HG03565 (cell line): Measurements from ENCODE around the gene QRFP.

Source experiments
- ATAC-seq: cut with Tn5 transposase; IDR thresholded peaks from one replicate; pipeline ENCODE4 v1.9.1; 2021; ENCODE audit warnings: mild to moderate bottlenecking, moderate library complexity; ENCODE audit not compliant: unreplicated experiment

Gene QRFP

DNA sequence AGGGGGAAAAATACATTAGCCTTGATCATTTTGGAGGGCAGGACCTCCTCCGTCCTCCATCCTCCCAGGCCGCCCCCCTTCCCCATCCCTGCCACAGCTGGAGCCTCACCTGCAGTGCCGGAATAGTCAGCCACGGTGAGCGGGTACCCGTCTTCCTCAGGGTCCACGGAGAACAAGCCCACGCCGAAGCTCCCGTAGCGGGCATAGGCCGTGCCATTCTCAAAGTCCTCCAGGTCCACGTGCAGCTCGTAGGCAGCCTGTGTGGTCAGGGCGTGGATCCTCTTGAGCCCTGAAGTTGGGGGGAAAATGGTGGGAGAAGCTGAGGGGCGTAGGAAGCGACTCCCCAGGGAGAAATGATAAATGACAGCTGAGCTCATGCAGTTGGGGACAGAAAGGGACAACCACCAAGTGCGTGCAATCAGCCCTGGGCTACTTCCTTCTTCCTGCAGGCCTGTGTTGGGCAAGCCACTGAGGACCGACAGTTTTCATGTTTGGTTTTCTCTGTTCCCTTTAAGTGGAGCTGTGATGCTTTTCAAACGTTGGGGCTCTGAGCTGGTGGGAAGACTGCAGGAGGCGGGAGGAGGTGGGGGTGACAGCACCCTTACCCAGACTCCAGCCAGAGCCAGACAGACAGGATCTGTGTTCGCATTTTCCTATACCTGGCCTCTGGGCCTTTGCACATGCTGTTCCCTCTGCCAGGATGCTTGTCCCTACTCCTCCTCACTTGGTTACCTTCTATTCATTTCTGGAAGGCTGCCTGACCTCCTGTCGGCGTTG is 8.7 kb upstream of the QRFP start:
- no peak for ATAC-seq

DNA sequence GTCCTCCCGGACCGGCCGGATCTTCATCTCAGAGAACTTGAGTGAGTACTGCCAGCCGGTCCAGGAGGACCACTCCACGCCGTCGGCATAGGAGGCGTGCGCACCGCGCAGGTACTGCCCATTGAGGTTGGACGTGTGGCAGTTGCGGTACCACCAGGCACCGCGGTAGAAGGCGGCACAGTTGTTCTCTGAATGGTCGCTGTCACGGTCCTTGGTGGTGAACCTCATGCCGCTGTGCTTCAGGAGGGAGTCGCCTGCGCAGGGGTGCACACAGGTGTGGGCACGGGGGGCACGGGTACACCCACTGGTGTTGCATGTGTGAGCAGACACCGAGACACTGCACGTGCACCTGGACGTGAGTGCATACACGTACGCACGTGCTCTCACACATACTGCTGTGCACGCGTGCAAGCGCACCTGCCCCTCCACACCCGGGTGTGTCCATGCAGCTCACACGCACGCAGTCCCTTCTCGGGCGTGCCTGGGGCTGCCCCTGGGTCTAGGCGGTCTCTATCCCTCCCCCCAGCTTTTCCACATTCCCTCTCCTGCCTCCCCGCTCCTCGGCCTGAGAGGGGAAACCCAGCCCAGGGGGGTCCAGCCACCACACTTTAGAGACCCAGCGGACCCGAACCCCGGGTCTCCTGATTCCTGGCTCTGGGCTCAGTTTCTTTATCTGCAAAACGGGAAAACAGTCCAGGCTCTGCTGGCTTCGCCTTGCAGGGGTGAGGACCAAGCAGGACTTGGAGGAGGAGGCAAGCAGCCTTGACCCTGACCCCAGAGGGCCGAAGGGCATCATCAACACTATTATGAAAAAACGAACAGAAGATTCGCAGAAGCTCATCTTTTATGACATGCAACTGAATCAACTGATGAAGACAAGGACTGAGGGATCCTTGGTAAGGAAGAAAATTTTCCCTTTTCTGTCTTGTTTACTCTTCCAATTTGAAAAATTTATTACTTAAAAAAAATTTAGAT is 7.7 kb upstream of the QRFP start:
- ATAC-seq: no peak

DNA sequence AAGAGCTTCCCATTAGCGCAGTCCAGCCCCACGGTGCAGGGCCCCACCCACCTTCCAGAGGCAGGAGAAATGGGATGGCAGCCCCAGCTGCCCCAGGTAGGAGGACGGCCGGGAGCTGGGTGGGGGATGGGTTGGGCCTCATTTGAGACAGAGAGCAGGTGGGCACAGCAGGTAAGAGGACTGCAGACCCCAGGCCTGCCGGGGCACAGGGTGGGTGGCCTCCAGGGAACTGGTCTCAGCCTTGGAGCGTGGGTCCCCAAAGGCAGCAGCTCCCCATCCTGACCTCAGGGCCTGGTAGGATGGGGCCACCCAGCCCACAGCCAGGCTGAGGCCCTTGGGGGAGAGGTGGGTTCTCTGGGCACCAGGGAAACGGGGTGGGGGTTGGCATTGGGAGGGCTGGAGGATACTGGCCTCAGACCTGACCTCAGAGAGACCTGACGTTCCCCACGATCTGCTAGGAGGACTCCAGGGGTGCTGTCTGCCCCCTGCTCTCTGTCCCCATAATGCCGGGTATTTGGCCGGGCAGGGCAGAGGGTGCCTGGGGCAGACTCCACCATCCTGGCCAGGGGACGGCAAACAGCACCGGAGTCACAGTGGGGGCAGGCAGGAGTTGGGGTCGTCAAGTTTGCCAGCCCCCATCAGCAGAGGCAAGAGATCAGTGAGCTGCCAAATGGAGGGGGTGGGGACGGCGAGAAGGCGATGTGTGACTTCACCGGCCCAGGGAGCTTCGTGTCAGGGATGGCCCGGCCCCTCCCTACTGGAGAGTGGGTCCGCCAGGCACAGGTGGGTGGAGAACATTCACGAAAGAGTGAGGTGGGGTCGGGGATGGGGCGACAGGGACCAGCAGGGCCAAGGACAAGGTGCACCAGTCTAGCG is 6.8 kb upstream of the QRFP start:
- ATAC-seq: no peak

DNA sequence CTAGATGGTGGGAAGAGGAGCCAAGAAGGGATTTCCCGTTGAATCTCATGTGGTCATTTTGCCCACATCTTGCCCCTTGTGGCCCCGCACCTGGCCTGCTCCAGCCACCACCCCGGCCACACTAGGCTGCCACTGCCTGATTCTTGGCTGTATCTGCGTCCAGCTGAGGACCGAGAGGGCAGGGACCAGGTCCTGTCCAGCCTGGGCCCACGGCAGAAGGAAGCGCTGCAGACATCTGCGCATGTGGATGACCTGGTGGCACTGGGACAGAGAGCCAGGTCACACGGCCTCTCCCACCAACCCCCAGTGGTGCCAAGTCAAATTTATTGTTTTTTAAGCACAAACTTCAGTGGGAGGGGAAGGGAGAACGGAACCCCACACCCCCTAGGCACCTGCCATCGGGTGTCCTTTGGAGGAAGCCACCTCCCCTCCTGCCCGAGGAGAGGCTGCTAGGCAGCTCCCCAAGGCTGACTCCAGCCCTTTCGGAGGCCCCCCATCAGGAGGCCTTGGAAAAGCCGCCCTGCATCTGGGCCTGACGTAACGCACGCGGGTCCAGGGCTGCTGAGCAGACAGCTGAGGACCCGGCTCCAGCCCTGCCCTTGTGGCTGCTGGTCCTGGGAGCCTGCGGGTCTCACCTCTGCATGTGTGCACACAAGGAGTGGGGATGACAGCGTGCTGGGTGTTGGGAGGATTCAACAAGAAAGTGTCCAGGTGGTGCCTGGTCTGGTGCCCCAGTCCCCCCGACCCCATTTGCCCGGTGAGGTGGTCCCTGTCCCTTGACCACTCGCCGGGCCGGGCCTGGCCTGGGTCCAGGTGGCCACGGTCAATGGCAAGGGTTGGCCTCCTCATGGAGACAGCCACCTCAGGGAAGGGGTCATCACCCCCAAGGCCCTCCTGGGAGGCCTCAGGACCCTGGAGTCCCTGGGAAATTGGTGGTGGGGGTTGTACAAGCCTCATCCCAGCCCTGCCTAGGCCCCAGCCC is 5.9 kb upstream of the QRFP start:
- ATAC-seq: no peak

DNA sequence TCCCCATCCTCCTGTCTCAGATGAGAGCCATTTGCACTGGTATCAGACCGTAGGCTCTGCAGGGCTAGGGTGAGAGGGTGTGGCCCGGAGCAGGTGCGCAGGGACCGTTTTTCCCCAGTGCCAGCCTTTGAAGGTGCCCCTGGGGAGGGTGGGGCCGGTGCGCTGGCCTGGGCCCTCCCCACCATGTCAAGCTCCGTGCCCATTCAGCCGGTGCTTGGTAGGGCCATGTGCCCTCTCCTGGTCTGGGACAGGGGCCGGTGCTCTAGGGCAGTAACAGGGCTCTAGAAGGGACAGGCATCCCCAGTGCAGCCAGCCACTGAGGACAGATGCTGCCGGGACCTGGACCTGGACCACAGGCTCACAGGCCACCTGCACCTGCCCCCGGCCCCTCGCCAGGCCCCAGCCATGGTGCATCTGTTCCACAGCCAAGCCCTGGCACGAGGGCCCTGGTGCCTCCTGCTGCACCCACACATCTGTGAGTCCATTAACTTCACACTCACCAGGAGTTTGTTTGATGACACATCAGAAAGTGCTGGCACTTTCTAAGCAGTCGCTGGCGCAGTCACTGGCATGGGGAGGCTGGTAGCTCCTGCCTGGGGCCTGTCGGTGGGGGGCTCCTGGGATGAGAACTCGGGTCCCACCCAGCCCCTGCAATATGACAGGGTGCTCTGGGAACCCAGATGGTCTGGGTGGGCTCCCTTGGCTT is 5.0 kb upstream of the QRFP start:
- ATAC-seq: no peak

DNA sequence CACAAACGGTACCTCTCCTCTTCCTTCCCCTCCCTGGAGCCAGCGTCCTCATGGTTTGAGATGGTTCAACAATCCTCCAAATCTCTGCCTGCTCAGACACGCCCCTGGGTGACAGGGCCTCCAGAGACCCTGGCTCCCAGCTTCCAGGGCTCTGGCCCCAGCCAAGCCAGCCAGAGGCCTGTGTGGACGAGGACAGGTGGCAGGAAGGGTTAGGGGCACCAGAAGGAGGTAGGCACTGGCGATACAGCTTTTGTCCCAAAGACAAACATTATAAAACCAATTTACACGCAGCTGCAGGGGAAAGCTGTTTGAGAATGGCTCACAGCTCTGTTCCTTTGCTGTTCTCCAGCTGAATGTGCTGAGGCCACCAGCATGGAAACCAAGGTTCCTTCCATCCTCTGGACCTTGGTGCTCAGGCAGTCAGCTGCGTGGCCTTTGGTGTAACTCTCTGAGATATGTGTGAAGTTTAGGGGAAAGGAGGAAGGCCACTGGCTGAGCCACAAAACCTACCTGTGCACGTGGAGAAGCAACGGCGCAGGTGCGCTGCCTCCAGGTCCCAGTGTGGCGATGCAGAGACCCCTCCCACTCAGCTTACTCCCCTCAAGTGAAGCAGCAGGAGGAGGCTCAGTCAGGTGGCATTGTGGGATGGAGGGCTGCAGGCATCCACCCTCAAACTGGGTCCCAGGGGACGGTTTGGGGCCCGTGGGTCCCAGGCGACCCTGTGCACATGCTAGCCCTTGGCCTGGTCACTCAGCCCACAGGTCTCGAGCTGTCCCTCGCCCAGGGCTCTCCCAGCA is 4.3 kb upstream of the QRFP start:
- ATAC-seq: no peak

DNA sequence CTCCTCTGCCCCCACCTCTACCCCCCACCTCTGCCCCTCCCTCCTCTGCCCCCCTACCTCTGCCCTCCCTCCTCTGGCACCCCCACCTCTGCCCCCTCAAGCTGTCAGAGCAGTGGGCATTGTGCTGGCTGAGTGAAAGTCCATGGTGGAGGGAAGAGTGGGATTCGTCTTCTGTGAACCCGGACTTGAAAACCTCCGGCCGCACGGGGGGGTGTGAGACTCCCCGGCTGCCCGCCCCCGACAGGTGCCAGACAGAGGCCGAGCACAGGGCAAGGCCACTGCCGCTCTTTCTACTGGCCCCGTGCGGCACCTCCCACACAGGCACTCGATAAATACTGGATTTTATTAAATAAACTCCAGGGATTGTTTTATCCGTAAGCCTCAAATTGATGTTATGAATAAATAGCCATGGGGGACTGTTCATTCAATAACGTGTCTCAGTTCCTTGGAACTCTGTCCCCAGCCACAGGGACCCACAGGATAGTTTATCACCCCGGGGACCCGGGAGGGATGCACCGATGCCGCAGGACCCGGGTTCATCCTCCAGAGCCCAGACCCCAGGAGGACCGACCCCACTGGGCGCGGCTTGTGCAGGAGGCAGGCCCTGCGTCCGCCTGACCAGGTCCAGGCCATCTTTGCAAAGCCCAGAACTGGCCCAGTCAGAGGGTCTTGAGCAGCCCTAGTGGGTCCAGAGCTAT is 2.6 kb upstream of the QRFP start:
- no peak for ATAC-seq

DNA sequence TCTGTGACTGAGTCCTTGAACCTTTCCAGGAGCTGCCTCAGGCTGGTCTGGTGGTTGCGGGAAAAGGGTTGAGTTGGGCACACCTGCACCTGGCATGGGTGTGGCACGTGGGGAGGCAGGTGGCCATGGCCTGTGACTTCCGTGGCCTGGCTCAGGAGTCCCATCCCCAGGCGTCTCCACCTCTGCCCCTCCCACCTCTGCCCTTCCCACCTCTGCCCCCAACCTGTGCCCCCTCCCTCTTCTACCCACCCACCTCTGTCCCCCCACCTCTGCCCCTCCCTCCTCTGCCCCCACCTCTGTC is 1.9 kb upstream of the QRFP start:
- no peak for ATAC-seq

DNA sequence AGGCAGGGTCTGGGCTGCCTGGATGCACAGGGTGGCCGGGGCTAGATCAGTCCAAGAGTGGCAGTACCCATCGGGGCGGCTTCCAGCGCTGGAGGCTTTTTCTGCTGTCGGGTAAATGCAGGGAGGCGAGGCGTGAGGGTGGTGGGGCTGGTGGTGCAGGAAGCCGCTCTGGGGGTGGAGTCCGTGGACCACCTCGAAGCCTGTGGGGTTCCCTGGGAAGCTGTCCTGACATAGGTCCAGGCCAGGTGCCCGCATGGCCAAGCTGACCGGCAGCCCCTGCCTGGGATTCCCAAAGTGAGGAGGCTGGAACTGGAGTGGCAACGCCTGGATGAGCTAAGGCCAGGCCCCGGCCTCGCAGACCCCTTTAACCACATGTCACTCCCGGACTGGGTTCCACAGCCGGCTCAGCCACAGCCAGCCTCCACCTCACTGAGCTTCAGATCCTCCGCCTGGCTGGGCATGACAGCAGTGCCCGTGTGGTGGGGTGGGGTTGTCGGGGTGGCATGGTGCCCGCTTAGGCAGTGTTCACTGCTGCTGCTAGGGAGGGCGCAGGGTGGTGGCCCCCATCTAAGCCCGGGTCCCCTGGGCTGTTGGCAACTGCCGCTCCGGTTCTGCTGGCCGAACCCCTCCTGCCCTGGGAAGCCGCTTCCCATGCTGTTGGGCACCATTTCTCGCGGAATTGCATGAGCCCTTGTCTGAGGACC is 1.4 kb upstream of the QRFP start:
- no peak for ATAC-seq

DNA sequence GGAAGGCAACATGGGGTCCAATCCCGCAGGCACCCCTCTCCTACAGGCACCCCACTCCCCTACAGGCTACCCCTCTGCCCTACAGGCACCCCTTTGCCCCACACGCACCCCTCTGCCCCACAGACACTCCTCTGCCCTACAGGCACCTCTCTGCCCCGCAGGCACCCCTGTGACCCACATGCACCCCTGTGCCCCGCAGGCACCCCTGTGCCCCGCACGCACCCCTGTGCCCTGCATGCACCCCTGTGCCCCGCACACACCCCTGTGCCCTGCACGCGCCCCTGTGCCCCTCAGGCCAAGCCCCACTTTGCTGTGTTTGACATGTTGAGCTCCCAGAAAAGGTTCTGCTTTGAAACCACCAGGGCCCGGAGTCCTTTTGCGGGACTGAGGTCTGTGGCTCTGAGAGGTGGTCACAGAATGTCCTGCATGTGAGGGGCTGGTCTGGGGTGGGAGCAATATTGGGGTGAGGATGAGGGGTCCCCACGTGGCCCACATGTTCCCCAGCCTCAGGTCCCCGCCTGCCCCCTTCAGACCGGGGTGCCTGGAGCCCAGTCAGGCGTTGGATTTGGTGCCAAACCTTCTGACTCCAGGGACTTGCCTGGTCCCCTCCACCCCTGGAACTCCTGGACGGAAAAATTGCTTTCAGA is 616 bp upstream of the QRFP start:
- no peak for ATAC-seq

DNA sequence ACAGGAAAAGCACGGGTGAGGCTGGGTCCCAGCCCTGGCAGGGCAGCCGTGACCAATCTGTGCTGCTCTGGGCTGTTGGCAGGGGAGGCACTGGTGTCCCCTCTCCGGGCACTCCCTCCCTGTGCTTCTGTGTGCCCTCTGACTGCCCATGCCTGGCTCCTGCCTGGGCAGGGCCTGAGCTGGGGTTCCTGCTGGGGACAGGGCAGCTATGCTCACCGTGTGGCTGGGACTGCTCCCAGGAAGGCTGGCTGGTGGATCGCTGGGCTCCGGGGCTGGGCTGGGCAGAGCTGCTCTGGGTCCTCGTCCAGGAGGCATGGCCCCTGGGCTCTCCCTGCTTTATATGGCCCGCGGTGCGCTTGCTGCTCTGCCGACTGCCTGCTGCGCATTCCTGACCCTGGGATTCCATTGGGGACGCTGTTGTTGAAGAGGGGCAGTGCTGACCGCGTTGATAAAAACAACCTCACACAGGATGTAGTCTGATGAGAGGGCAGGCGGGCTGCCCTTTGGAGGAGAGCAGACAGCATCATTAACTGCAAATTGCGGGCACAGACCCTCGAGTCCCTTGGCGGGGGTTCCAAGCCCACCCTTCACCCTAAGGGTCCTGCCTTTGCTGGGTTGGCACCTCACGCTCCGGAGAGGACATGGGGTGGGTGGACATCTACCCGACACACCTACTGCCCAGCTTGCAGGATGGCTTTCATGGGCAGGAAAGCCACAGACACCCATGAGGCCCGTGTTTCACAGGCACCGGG is 955 bp downstream of the QRFP start:
- ATAC-seq: no peak

DNA sequence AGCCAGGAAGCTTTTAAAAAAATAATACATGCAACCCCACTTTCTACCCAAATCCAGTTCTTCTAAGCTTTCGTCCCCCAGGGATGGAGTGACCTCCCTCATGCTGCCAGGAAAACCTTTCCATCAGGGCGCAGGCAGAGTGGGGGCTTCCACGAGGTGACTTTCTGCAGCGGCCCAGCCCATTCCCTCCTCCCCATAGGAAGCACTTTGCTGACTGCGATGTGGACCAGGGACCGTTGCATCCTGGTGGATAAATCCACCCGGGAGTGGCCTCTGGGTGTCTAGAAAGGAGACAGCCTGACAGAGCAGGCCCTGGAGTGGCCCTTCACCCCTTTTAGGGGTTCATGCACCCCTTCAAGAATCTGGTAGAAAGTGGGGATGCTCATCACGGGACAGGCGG is 1.6 kb downstream of the QRFP start:
- ATAC-seq: no peak

DNA sequence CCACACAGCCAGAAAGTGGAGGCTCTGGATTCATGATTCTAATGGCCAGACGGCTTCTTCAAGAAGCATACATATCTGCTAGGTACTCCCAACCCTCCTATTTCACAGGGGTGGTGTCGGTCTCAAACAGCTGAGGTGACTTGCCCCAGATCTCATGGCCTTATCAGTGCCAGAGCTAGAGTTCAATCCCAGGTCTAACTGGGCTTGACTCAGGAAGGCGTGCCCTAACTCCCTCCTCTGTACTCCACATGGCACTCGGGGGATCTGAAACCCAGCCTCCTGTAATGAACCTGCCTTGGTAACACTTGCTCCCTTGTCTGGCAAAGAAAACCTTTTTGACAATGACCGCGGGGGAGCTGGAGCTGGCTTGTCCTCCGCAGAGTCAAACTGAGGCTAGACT is 2.1 kb downstream of the QRFP start:
- no peak for ATAC-seq

DNA sequence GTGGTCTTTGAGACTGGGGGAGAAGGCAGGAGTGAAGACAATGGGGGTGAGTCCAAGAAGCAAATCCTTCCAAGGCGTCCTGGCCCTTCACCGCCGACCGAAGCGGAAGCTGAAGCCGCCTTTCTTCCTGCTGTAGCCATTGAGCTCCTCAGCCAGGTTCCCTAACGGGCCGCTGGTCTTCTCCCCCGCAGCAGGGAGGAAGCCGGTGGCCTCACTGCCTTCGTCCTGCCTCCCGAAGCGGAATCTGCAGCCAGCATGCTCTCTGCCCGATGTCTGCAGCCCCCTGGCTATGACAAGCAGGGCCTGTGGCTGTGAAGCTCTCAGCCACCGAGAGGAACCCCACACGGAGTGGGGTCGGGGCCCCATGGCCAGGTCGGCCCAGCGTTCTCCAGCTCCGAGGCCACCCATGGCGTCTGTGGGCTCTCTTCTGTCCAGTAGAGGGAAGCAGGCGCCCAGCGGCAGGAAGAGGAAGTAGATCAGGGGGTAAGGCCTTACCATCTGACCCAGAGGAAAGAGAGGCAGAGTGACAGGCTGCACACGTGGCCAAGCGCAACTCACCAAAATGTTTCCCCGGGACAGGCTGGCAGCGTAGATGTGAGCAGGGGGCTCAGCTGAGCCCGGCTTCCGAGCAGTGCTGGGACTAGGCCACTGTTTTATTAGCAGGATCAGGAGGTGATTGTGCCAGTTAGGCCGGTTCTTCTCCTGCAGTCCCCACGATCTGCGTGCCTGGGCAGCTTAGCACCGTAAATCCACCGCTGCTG is 3.1 kb downstream of the QRFP start:
- ATAC-seq: no peak

DNA sequence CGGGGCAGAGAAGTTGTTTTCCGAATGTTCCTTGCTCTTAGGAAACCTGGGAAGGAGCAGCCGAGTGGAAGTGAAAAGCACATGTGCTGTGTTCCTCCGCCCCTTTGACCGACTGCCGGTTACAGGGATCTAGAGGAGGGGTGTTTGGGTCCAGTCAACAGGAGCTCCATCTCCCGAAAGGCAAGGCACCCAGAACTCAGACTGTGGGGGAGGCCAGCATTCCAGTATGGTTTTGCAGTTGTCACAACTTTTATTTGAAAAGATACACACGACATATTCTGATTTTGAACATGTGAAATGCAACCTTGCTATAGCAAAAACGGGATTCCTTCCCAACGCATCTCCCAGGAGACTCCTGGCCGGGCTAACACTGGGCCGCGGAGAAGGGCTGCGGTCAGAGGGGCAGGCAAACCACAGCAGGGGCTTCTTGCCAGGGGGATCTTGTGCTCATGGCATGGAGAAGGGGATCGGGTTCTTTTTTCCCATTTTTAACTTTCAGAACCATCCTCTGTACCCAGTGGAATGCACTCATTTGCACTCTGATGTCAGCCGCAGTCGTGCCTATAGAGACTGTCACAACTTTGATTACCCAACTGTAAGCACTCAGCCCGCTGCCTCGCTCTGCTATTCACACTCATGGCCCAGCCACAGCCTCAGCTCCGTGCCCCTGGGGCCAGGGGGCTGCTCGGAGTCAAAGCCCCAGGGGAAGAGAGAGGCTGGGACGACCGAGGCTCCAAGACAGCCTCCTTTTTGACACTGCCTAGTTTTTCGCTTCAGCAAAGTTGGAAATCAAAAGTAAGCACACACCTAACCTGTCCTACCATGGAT is 3.9 kb downstream of the QRFP start:
- no peak for ATAC-seq
